Esophagus muscularis mucosa (tissue), 4 donors: ENCODE measurements around the gene OSBPL1A. TPM values are rescaled to one million over a fixed set of nuclear protein-coding genes. Genes with fewer than 3 reads are reported as not detected.

Experiments
- DNase-seq: peaks from one replicate; pipeline ENCODE4 v3.0.0-alpha.2; 2017; ENCODE audit errors: extremely low spot score
- H3K27ac ChIP-seq, 4 donors: fragments of 200-600 bp; sonication (generic); replicated peaks in 1 of 4; 1 replicate in 3 of 4; 2 replicates in 1 of 4; pipeline ENCODE4 v1.5.1; 2016 to 2019; ENCODE audit warnings: mild to moderate bottlenecking in 1 of 4
- H3K27me3 ChIP-seq, 4 donors: fragments of 200-600 bp; sonication (generic); one replicate each; pipeline versions ENCODE4 v1.5.1 to v1.6.0; 2016 to 2019
- H3K36me3 ChIP-seq, 4 donors: fragments of 200-600 bp; sonication (generic); one replicate each; pipeline ENCODE4 v1.5.1; 2016 to 2019
- H3K4me1 ChIP-seq, 4 donors: fragments of 200-600 bp; sonication (generic); one replicate each; pipeline ENCODE4 v1.5.1; 2016 to 2019
- H3K4me3 ChIP-seq, 4 donors: fragments of 200-600 bp; sonication (generic); 1 replicate in 2 of 4; 2 replicates in 2 of 4; pipeline ENCODE4 v1.5.1; 2016 to 2019; ENCODE audit warnings: mild to moderate bottlenecking in 4 of 4, moderate library complexity in 1 of 4
- H3K9me3 ChIP-seq, 4 donors: fragments of 200-600 bp; sonication (generic); 1 replicate in 3 of 4; 2 replicates in 1 of 4; pipeline ENCODE4 v1.5.1; 2016 to 2019
- EP300 ChIP-seq: sonication (generic); formaldehyde crosslinking; IDR thresholded peaks from one replicate; pipeline ENCODE4 v1.6.1; 2017; ENCODE audit warnings: antibody characterized with exemption
- POLR2A ChIP-seq: fragments of 450-650 bp; IDR thresholded peaks from one replicate; pipeline ENCODE4 v1.6.1; 2017; ENCODE audit warnings: antibody characterized with exemption, moderate library complexity, mild to moderate bottlenecking, low read depth
- POLR2AphosphoS5 ChIP-seq, 2 donors: sonication (generic); formaldehyde crosslinking; IDR thresholded peaks; one replicate each; pipeline ENCODE4 v1.6.1; 2017; ENCODE audit warnings: antibody characterized with exemption in 2 of 2
- WGBS: methylation state at CpG from one replicate; pipeline ENCODE4 v1.1.5; 2018; 5-methylcytosine and 5-hydroxymethylcytosine counted together
- intact Hi-C: fragments of 100-400 bp; cut with DNase I; formaldehyde crosslinking; loops from one replicate; pipeline ENCODE4 v1.15.1; 2023
- total RNA-seq, 4 donors: library from RNA; depleted of rRNA; stranded (reverse); fragments of >200 nt; gene quantifications; one replicate each; pipeline versions ENCODE4 v1.1.0 to v1.2.1, GENCODE V29; 2016
- TF ChIP-seq, protein P1 (sequence below), 3 experiments: fragments of 200-600 bp in 2 of 3; fragments of 450-650 bp in 1 of 3; sonication (generic) in 2 of 3; IDR thresholded peaks; one replicate each; pipeline ENCODE4 v1.5.1; 2017 to 2019; ENCODE audit warnings: antibody characterized with exemption in 3 of 3, mild to moderate bottlenecking in 2 of 3, moderate library complexity in 1 of 3

OSBPL1A gene
- total RNA-seq, 4 donors from 2014 or later = 78.2 to 126 (median 101) TPM

DNA sequence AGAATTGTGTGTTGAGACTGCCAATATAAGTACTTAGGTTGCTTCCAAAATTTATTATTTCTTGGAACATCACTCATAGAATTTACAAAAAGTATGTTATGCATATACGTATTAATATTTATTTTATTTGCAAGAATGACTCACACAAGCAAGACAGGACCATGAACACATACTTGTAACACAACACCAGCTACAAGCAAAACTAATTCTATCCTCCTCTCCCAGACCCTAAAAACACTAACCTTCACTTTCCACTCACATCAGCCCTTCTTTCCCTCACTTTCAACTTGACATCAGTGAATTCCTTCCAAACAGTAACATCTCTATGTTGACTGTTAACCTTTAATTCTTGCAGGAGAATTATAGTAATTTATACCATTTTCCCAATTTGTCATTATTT is 24.3 kb downstream of the OSBPL1A start:
- 94% methylated on average over 1 of the region's 1 CpG for WGBS
- intact Hi-C loops = no loop called here
- Histone ChIP-seq H3K27ac (no peak overlapping the region), H3K4me3 (no peak overlapping the region), H3K9me3 (no peaks in the 10 kb centered on the region), H3K36me3 (peaks cover 0 to 35% (median 14%) of the 10 kb centered on the region in 4 donors), H3K4me1 (no peaks in the 10 kb centered on the region), H3K27me3 (no peaks in the 10 kb centered on the region)
- no peak for DNase-seq
- TF ChIP-seq POLR2A (no peak), POLR2AphosphoS5 (IDR thresholded peaks at IDR 0.05) (no peak), EP300 (no peak)
- TF ChIP-seq, protein P1, sequence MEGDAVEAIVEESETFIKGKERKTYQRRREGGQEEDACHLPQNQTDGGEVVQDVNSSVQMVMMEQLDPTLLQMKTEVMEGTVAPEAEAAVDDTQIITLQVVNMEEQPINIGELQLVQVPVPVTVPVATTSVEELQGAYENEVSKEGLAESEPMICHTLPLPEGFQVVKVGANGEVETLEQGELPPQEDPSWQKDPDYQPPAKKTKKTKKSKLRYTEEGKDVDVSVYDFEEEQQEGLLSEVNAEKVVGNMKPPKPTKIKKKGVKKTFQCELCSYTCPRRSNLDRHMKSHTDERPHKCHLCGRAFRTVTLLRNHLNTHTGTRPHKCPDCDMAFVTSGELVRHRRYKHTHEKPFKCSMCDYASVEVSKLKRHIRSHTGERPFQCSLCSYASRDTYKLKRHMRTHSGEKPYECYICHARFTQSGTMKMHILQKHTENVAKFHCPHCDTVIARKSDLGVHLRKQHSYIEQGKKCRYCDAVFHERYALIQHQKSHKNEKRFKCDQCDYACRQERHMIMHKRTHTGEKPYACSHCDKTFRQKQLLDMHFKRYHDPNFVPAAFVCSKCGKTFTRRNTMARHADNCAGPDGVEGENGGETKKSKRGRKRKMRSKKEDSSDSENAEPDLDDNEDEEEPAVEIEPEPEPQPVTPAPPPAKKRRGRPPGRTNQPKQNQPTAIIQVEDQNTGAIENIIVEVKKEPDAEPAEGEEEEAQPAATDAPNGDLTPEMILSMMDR (IDR thresholded peaks at IDR 0.05) = no peak

DNA sequence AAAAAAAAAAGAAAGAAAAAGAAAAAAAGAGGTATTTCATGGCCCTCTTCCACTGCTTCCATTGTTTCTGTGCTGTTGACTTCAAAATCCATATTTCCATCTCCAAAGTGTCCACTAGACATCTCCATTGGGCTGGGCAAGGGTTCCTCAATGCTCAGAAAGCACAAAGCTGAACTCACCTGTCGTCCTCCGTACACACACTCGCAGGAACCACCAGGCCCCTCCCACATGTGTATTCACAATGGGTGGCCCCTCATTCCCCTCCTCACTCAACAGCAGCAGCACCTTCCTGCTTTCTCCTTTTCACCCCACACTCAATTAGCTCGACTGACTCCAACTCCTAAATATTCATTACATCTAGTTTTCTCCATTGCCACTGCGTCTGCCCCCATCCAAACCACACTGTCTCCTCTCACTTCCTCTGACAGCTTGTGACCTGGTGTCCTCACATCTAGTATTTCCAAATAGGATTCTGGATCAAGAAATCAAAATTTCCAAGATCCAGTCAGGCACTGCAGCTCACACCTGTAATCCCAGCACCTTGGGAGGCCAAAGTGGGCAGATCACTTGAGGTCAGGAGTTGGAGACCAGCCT is 25.2 kb downstream of the OSBPL1A start:
- DNase-seq = no peak
- 89% methylated on average over 5 of the region's 5 CpGs for WGBS
- no peak overlapping the region for H3K27ac ChIP-seq
- TF ChIP-seq POLR2AphosphoS5 (IDR thresholded peaks at IDR 0.05) = no peak
- no peak for TF ChIP-seq EP300
- no peak for TF ChIP-seq POLR2A
- TF ChIP-seq, protein P1 (IDR thresholded peaks at IDR 0.05) = no peak
- intact Hi-C loops = no loop called here
- peaks cover 0 to 37% (median 15%) of the 10 kb centered on the region in 4 donors for H3K36me3 ChIP-seq
- H3K4me1 ChIP-seq = no peaks in the 10 kb centered on the region
- no peak overlapping the region for H3K4me3 ChIP-seq
- H3K9me3 ChIP-seq = no peaks in the 10 kb centered on the region
- no peaks in the 10 kb centered on the region for H3K27me3 ChIP-seq

DNA sequence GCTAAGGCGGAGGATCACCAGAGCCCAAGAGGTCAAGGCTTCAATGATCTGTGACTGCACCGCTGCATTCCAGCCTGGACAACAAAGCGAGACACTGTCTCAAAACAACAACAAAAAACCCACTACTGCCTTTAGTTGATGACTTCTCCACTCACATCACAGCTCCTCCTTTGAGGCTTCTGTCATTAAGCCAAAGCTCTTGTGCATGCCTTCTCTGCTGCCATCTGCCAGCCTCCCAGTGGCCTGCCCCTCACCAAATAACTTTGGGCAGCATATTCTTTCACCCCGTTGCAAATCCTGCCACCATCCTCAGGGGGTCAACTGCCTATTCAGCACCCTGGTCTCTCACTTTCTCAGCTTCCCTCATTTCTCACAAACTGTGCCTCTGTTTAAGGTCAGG is 27.5 kb downstream of the OSBPL1A start:
- Histone ChIP-seq H3K4me3 (no peak overlapping the region), H3K4me1 (no peaks in the 10 kb centered on the region), H3K9me3 (no peaks in the 10 kb centered on the region), H3K27me3 (no peaks in the 10 kb centered on the region), H3K36me3 (peaks cover 0 to 30% (median 4%) of the 10 kb centered on the region in 4 donors), H3K27ac (no peak overlapping the region)
- no peak for DNase-seq
- WGBS = 89% methylated on average over 4 of the region's 4 CpGs
- TF ChIP-seq POLR2A = no peak
- TF ChIP-seq EP300 = no peak
- TF ChIP-seq POLR2AphosphoS5 (IDR thresholded peaks at IDR 0.05) = no peak
- TF ChIP-seq, protein P1 (IDR thresholded peaks at IDR 0.05) = no peak
- intact Hi-C loops = no loop called here

DNA sequence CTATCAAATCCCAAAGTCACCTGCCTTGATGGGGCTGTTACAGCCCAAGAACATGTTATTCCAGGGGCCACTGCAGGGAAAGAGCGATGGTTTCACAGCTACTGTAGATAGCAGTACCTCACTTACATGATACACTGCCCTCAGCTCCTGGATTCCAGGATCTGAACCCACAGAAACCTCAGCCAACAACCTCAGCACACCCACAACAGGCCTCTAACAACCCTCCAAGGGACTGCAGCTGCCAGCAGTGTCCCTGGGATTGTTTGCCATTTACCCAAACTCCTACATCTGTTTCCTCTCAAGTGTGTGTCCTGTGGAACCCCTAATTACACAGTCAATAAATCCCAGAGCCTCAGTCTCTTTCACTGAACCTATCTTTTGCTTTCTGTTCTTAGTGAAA is 28.2 kb downstream of the OSBPL1A start:
- no CpG with 5 or more reads among the region's 1 CpG for WGBS
- TF ChIP-seq, protein P1 (IDR thresholded peaks at IDR 0.05) = no peak
- TF ChIP-seq POLR2A (no peak), EP300 (no peak)
- H3K27ac ChIP-seq = no peak overlapping the region
- no peaks in the 10 kb centered on the region for H3K4me1 ChIP-seq
- H3K9me3 ChIP-seq = no peaks in the 10 kb centered on the region
- DNase-seq = no peak
- no peaks in the 10 kb centered on the region for H3K27me3 ChIP-seq
- H3K4me3 ChIP-seq = no peak overlapping the region
- peaks cover 0 to 23% (median 3%) of the 10 kb centered on the region in 4 donors for H3K36me3 ChIP-seq
- intact Hi-C loops = no loop called here

DNA sequence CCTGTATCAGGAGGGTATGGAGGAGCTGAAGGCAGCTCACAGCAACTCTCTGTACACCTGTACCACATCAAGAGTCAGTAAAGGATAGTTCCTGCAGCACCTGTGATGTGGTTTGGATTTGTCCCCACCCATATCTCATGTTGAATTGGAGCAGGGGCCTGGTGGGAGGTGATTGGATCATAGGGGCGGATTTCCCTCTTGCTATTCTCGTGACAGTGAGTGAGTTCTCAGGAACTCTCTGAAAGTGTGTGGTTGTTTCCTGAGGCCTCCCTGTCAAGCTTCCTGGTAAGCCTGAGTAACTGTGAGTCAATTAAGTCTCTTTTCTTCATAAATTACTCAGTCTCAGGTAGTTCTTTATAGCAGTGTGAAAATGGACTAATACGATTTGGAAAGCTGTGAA is 28.9 kb downstream of the OSBPL1A start:
- no peaks in the 10 kb centered on the region for H3K27me3 ChIP-seq
- H3K27ac ChIP-seq = no peak overlapping the region
- peaks cover 0 to 21% (median 3%) of the 10 kb centered on the region in 4 donors for H3K36me3 ChIP-seq
- no peaks in the 10 kb centered on the region for H3K9me3 ChIP-seq
- no peak for DNase-seq
- 97% methylated on average over 3 of the region's 3 CpGs for WGBS
- TF ChIP-seq POLR2A = no peak
- TF ChIP-seq EP300 = no peak
- TF ChIP-seq, protein P1 (IDR thresholded peaks at IDR 0.05) = no peak
- no peak for TF ChIP-seq POLR2AphosphoS5 (IDR thresholded peaks at IDR 0.05)
- intact Hi-C loops = no loop called here
- no peaks in the 10 kb centered on the region for H3K4me1 ChIP-seq
- H3K4me3 ChIP-seq = no peak overlapping the region
